ENCODE data around the gene NEUROD2. TPM values are rescaled to one million over a fixed set of nuclear protein-coding genes. Genes with fewer than 3 reads are reported as not detected.

NEUROD2 gene
- total and polyA plus RNA-seq, 10 donors = under 0.01 to 0.03 TPM; not detected in 8

DNA sequence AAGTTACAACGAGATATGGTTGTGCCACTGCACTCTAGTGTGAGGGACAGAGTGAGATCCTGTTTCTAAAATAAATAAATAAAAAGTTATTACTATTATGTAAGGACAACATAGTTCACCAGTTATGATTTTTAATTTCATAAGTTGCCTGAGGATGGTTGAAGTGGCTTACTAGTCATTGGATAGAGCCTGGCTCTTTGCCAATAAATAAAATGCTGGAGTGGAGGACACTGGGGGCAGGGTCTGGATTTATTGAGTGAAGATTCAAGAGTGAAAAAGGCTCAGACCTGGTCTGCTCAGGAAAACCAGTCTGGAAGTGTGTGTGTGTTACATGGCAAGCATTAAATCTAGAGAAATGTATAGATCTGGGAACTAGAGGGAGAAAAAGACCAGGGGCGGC lies 31.3 kb upstream of the NEUROD2 start:
- peaks cover 0 to 4% (median 0%) of the 10 kb centered on the region in 6 donors for H3K36me3 ChIP-seq
- no peaks in the 10 kb centered on the region for H3K9me3 ChIP-seq
- intact Hi-C loops (cut with DNase I; ENCODE audit: low total_unique reads) = no loop called here
- peaks cover 55 to 95% (median 91%) of the 10 kb centered on the region in 6 donors for H3K4me1 ChIP-seq
- no peak for TF ChIP-seq CTCF (IDR thresholded peaks at IDR 0.05 in 8 of 11, conservative IDR thresholded peaks at IDR 0.05 in 3 of 11)
- TF ChIP-seq POLR2A (IDR thresholded peaks at IDR 0.05) = no peak
- no peak for TF ChIP-seq POLR2AphosphoS5 (IDR thresholded peaks at IDR 0.05)
- H3K4me3 ChIP-seq = no peak overlapping the region
- no peak for DNase-seq
- no peak overlapping the region for H3K27ac ChIP-seq
- WGBS, 5 donors = 76 to 89% (median 82%) methylated on average over 2 of the region's 2 CpGs
- no peaks in the 10 kb centered on the region for H3K27me3 ChIP-seq (replicated peaks in 1 of 7)

GRCh38 chr17:39638317-39638716 lies 30.6 kb upstream of the NEUROD2 start:
- peak overlapping the region in 2 of 8 donors; percentile 96 to 97 for H3K27ac ChIP-seq
- intact Hi-C loops (cut with DNase I; ENCODE audit: low total_unique reads) = no loop called here

GRCh38 chr17:39636927-39637736 lies 29.4 kb upstream of the NEUROD2 start, which contains the start of gene STARD3:
STARD3 (plus strand) TSS chr17:39637144; CDS start chr17:39653532, 16,388 bp downstream.
- H3K4me3 ChIP-seq = peak within 1 kb of the TSS; percentile 72 to 94 (median 85)
- DNase-seq = peak; percentile 99
- no peaks in the 10 kb centered on the region for H3K9me3 ChIP-seq
- 0% methylated on average over 43 to 69 of the region's 69 CpGs for WGBS, 5 donors
- intact Hi-C loops (cut with DNase I; ENCODE audit: low total_unique reads) = no loop called here
- peaks cover 0 to 6% (median 0%) of the 10 kb centered on the region in 7 donors for H3K27me3 ChIP-seq (replicated peaks in 1 of 7)
- H3K36me3 ChIP-seq = peaks cover 0 to 4% (median 0%) of the 10 kb centered on the region in 6 donors
- H3K4me1 ChIP-seq = peaks cover 51 to 78% (median 73%) of the 10 kb centered on the region in 6 donors
- TF ChIP-seq POLR2AphosphoS5 (IDR thresholded peaks at IDR 0.05) = peak; percentile 89 to 94 (median 92)
- peak in 5 of 11 experiments; percentile 6 to 46 (median 34) for TF ChIP-seq CTCF (IDR thresholded peaks at IDR 0.05 in 8 of 11, conservative IDR thresholded peaks at IDR 0.05 in 3 of 11)
- TF ChIP-seq POLR2A (IDR thresholded peaks at IDR 0.05) = peak in 2 of 3 donors; percentile 13 to 20
- peak within 1 kb of the TSS; percentile 80 to 97 (median 93) for H3K27ac ChIP-seq

More at GRCh38 chr17:39638317-39638716, 30.6 kb upstream of the NEUROD2 start:
- TF ChIP-seq POLR2AphosphoS5 (IDR thresholded peaks at IDR 0.05) (no peak), POLR2A (IDR thresholded peaks at IDR 0.05) (no peak), CTCF (IDR thresholded peaks at IDR 0.05 in 8 of 11, conservative IDR thresholded peaks at IDR 0.05 in 3 of 11) (no peak)
- Histone ChIP-seq H3K4me3 (peak overlapping the region in 5 of 8 donors; percentile 72 to 94 (median 86)), H3K27me3 (replicated peaks in 1 of 7) (no peaks in the 10 kb centered on the region), H3K4me1 (peaks cover 55 to 90% (median 85%) of the 10 kb centered on the region in 6 donors), H3K36me3 (peaks cover 0 to 4% (median 0%) of the 10 kb centered on the region in 6 donors), H3K9me3 (no peaks in the 10 kb centered on the region)
- DNase-seq = no peak
- WGBS, 5 donors = 89 to 92% (median 90%) methylated on average over 7 of the region's 7 CpGs

GRCh38 chr17:39636587-39636926 lies 28.8 kb upstream of the NEUROD2 start:
- intact Hi-C loops (cut with DNase I; ENCODE audit: low total_unique reads) = no loop called here
- peaks cover 0 to 11% (median 0%) of the 10 kb centered on the region in 7 donors for H3K27me3 ChIP-seq (replicated peaks in 1 of 7)

More at GRCh38 chr17:39636587-39636926, 28.8 kb upstream of the NEUROD2 start:
- DNase-seq = no peak
- Histone ChIP-seq H3K27ac (peak overlapping the region; percentile 80 to 97 (median 93)), H3K36me3 (peaks cover 0 to 4% (median 0%) of the 10 kb centered on the region in 6 donors), H3K4me1 (peaks cover 45 to 72% (median 68%) of the 10 kb centered on the region in 6 donors), H3K4me3 (peak overlapping the region; percentile 72 to 94 (median 85)), H3K9me3 (no peaks in the 10 kb centered on the region)
- TF ChIP-seq CTCF (IDR thresholded peaks at IDR 0.05 in 8 of 11, conservative IDR thresholded peaks at IDR 0.05 in 3 of 11) (no peak), POLR2A (IDR thresholded peaks at IDR 0.05) (no peak)
- 11 to 20% (median 18%) methylated on average over 6 of the region's 6 CpGs for WGBS, 5 donors

All from spleen (tissue), 11 donors.